IMR-90 (cell line): ENCODE results near the gene ZNF236. TPM values are rescaled to one million over a fixed set of nuclear protein-coding genes. Genes with fewer than 3 reads are reported as not detected.

ENCODE experiments used
- ATAC-seq: fragments of 200-7000 bp; cut with Tn5 transposase; 2 replicates; pipeline ENCODE4 v1.9.1; 2020; ENCODE audit warnings: low read depth, mild to moderate bottlenecking, moderate library complexity
- BruUV-seq: library from RNA; stranded (reverse); fragments of 400-500 nt; replicated peaks from 2 replicates; lab custom pipeline; 2021; lab: Mats Ljungman, UMichigan
- CTCF ChIA-PET: fragments of 300-600 bp; formaldehyde crosslinking; extraction: SDS; loops from one replicate; lab custom pipeline; 2021; ENCODE audit warnings: antibody characterized with exemption; lab: Yijun Ruan, JAX
- POLR2A ChIA-PET: fragments of 300-600 bp; sonication (Branson Sonifier 250); formaldehyde crosslinking; loops from one replicate; lab custom pipeline; 2022; ENCODE audit warnings: antibody characterized with exemption; ENCODE audit not compliant: unreplicated experiment; lab: Charles Lee
- DNase-seq: peaks from one replicate; pipeline ENCODE4 v3.0.0; 2013
- H2AFZ ChIP-seq: replicated peaks from 2 replicates; pipeline ENCODE3; 2013; ENCODE audit warnings: low read length, mild to moderate bottlenecking; ENCODE audit not compliant: poor library complexity
- H2AK5ac ChIP-seq: 2 replicates; pipeline ENCODE4 v1.6.1; 2013; ENCODE audit warnings: low read depth, low read length, inconsistent platforms
- H2AK9ac ChIP-seq: replicated peaks from 2 replicates; pipeline ENCODE3; 2013; ENCODE audit warnings: mild to moderate bottlenecking, low read depth, low read length, moderate library complexity; ENCODE audit not compliant: poor library complexity
- H2BK120ac ChIP-seq: 2 replicates; pipeline ENCODE4 v1.6.1; 2013; ENCODE audit warnings: low read depth, low read length, inconsistent platforms
- H2BK15ac ChIP-seq: 3 replicates; pipeline ENCODE4 v1.6.1; 2013; ENCODE audit warnings: low read depth, low read length, inconsistent platforms
- H2BK20ac ChIP-seq: 2 replicates; pipeline ENCODE4 v1.6.1; 2013; ENCODE audit warnings: low read depth, mild to moderate bottlenecking, inconsistent platforms, low read length, moderate library complexity
- H2BK5ac ChIP-seq: 2 replicates; pipeline ENCODE4 v1.6.1; 2013; ENCODE audit warnings: mild to moderate bottlenecking, low read depth, low read length, inconsistent platforms; ENCODE audit not compliant: poor library complexity, severe bottlenecking
- H3K14ac ChIP-seq: replicated peaks from 2 replicates; pipeline ENCODE4 v1.6.1; 2013; ENCODE audit warnings: low read depth, low read length, inconsistent platforms
- H3K18ac ChIP-seq: 2 replicates; pipeline ENCODE4 v1.6.1; 2013; ENCODE audit warnings: low read depth, low read length, control low read depth
- H3K23ac ChIP-seq: 2 replicates; pipeline ENCODE4 v1.6.1; 2013; ENCODE audit warnings: low read depth, low read length, inconsistent platforms
- H3K27ac ChIP-seq: 2 replicates; pipeline ENCODE4 v1.5.1; 2013; ENCODE audit warnings: mild to moderate bottlenecking, control low read depth, low read length; ENCODE audit not compliant: insufficient read depth
- H3K27me3 ChIP-seq: 2 replicates; pipeline ENCODE4 v1.6.1; 2013; ENCODE audit warnings: low read length; ENCODE audit not compliant: control insufficient read depth, insufficient read depth
- H3K36me3 ChIP-seq: 2 replicates; pipeline ENCODE4 v1.6.1; 2013; ENCODE audit warnings: low read length, mixed read lengths; ENCODE audit not compliant: control insufficient read depth, insufficient read depth
- H3K4ac ChIP-seq: 2 replicates; pipeline ENCODE4 v1.6.1; 2013; ENCODE audit warnings: low read depth, low read length, inconsistent platforms
- H3K4me1 ChIP-seq: 2 replicates; pipeline ENCODE4 v1.6.1; 2013; ENCODE audit warnings: low read length, mixed read lengths; ENCODE audit not compliant: control insufficient read depth, insufficient read depth
- H3K4me2 ChIP-seq: 2 replicates; pipeline ENCODE4 v1.6.1; 2013; ENCODE audit warnings: low read depth, mild to moderate bottlenecking, control low read depth, low read length, moderate library complexity
- H3K4me3 ChIP-seq: 2 replicates; pipeline ENCODE4 v1.5.1; 2013; ENCODE audit warnings: low read depth, mild to moderate bottlenecking, control low read depth, low read length, moderate library complexity; ENCODE audit not compliant: insufficient read depth
- H3K56ac ChIP-seq: 2 replicates; pipeline ENCODE4 v1.6.1; 2013; ENCODE audit warnings: low read length, inconsistent platforms; ENCODE audit not compliant: insufficient read depth; ENCODE audit errors: extremely low read depth
- H3K79me1 ChIP-seq, 2 experiments: 2 replicates each; pipeline ENCODE4 v1.6.1; 2013; ENCODE audit warnings: low read length in 2 of 2, inconsistent platforms in 1 of 2, low read depth in 1 of 2
- H3K9ac ChIP-seq: 2 replicates; pipeline ENCODE4 v1.6.1; 2013; ENCODE audit warnings: low read depth, low read length, control low read depth
- H3K9me1 ChIP-seq: 2 replicates; pipeline ENCODE4 v1.6.1; 2013; ENCODE audit warnings: low read length, inconsistent platforms; ENCODE audit not compliant: insufficient read depth
- H3K9me3 ChIP-seq: 2 replicates; pipeline ENCODE4 v1.6.1; 2013; ENCODE audit warnings: low read length; ENCODE audit not compliant: control insufficient read depth, insufficient read depth
- H4K20me1 ChIP-seq: 2 replicates; pipeline ENCODE4 v1.6.1; 2013; ENCODE audit warnings: low read length, inconsistent platforms; ENCODE audit not compliant: insufficient read depth
- H4K5ac ChIP-seq: 2 replicates; pipeline ENCODE4 v1.6.1; 2013; ENCODE audit warnings: mild to moderate bottlenecking, low read depth, low read length, control low read depth
- H4K8ac ChIP-seq, 2 experiments: 2 replicates each; pipeline ENCODE4 v1.6.1; 2013; ENCODE audit warnings: low read depth in 2 of 2, low read length in 2 of 2, control low read depth in 1 of 2, inconsistent platforms in 1 of 2
- H4K91ac ChIP-seq: 2 replicates; pipeline ENCODE4 v1.6.1; 2013; ENCODE audit warnings: low read depth, low read length, inconsistent platforms; ENCODE audit not compliant: insufficient read depth
- CTCF ChIP-seq: conservative IDR thresholded peaks from 2 replicates; pipeline ENCODE4 v1.5.1; 2012; ENCODE audit warnings: mild to moderate bottlenecking, low read depth, low read length, improper control_type of control experiment
- MAFK ChIP-seq: IDR thresholded peaks from 2 replicates; pipeline ENCODE4 v1.6.1; 2012; ENCODE audit warnings: low read depth, low read length, improper control_type of control experiment
- whole genome bisulfite sequencing, 2 experiments: methylation state at CpG; one replicate each; pipeline versions ENCODE4 v1.1.5 to v1.1.7; 2013; ENCODE audit warnings: missing lambda C conversion rate in 2 of 2; ENCODE audit not compliant: insufficient read length in 1 of 2; ENCODE audit errors: extremely low coverage in 2 of 2; 5-methylcytosine and 5-hydroxymethylcytosine counted together
- dilution Hi-C: fragments of 300-500 bp; cut with HindIII; formaldehyde crosslinking; loops from one replicate; pipeline ENCODE4 v1.14.3; 2018; ENCODE audit warnings: low sequenced_read_pairs; ENCODE audit not compliant: unreplicated experiment
- in situ Hi-C: fragments of 300-500 bp; cut with MboI; formaldehyde crosslinking; loops from 3 replicates; pipeline ENCODE4 v1.14.3; 2019; ENCODE audit warnings: low sequenced_read_pairs, inconsistent platforms, mixed read lengths
- intact Hi-C: fragments of 100-400 bp; cut with micrococcal nuclease; formaldehyde crosslinking; loops from 2 replicates; pipeline ENCODE4 v1.10.0; 2022
- polyA plus RNA-seq, 3 experiments: library from polyadenylated mRNA; depleted of rRNA; stranded (reverse); fragments of >200 nt; gene quantifications; 2 replicates each; pipeline ENCODE4 v1.2.3, GENCODE V29; 2012; ENCODE audit warnings: low replicate concordance in 1 of 3
- total RNA-seq: library from RNA; depleted of rRNA; stranded (reverse); fragments of >200 nt; gene quantifications from 2 replicates; pipeline ENCODE4 v1.2.3, GENCODE V29; 2012

Gene ZNF236
- total and polyA plus RNA-seq, 2 of the 4 experiments (the other 2 are of a cell fraction): 3.6 to 9.7 TPM

- H2BK15ac ChIP-seq: no peak overlapping the region
- H2AK9ac ChIP-seq: no peak overlapping the region
- H3K56ac ChIP-seq: no peak overlapping the region
- intact Hi-C loops (no loop called here), dilution Hi-C loops (no loop called here), in situ Hi-C loops (loop anchor here (25.0 kb wide), 1 partner anchor 398 kb away; no protein-coding TSS in a partner anchor)
- no peak overlapping the region for H2AK5ac ChIP-seq
- no peak overlapping the region for H3K9ac ChIP-seq
- no peak overlapping the region for H3K27ac ChIP-seq
- no peak for TF ChIP-seq CTCF
- peak; percentile 45; the same call in 1 of the 2 replicates for TF ChIP-seq MAFK
- no peak overlapping the region for H3K23ac ChIP-seq
- H4K8ac ChIP-seq: no peak overlapping the region
- H4K5ac ChIP-seq: no peak overlapping the region
- no peak overlapping the region for H3K14ac ChIP-seq
- H4K91ac ChIP-seq: no peak overlapping the region
- no peak overlapping the region for H3K4me3 ChIP-seq
- H3K4me1 ChIP-seq: no peaks in the 10 kb centered on the region
- H3K4ac ChIP-seq: no peak overlapping the region
- 0 out of 2 replicates have a peak, but pooled peaks cover 5% of the 10 kb centered on the region for H3K9me1 ChIP-seq
- ATAC-seq (no peak), DNase-seq (no peak)
- H4K20me1 ChIP-seq: 0 out of 2 replicates have a peak, but pooled peaks cover 8% of the 10 kb centered on the region
- H2BK120ac ChIP-seq: no peak overlapping the region
- peaks cover 14 to 23% of the 10 kb centered on the region in 2 experiments for H3K79me1 ChIP-seq
- no peak overlapping the region for H2AFZ ChIP-seq
- H2BK5ac ChIP-seq: no peak overlapping the region
- no peak overlapping the region for H2BK20ac ChIP-seq
- BruUV-seq: no TSS peak
- ChIA-PET POLR2A (interaction anchor here (0.7 kb wide), 1 partner anchor 13 kb away, joined by 3 read pairs; no protein-coding TSS in a partner anchor), CTCF (no interaction called here)
- H3K27me3 ChIP-seq: no peaks in the 10 kb centered on the region
- 100% methylated on average over 1 of the region's 11 CpGs; no CpG with 5 or more reads in 1 of the 2 experiments for WGBS, 2 experiments
- H3K18ac ChIP-seq: no peak overlapping the region
- peaks cover 10% of the 10 kb centered on the region for H3K36me3 ChIP-seq
- no peaks in the 10 kb centered on the region for H3K9me3 ChIP-seq
- no peak overlapping the region for H3K4me2 ChIP-seq
Observed at GRCh38 chr18:76814256-76814655, 8.1 kb upstream of the ZNF236 start.
